GM12878 (cell line): ENCODE measurements around the gene GLRA1. TPM values are rescaled to one million over a fixed set of nuclear protein-coding genes. Genes with fewer than 3 reads are reported as not detected.

ENCODE experiments used
- CBFB ChIP-seq: IDR thresholded peaks from 2 replicates; pipeline ENCODE4 v1.6.1; 2016; ENCODE audit warnings: antibody characterized with exemption, low read depth
- CREM ChIP-seq: IDR thresholded peaks from 2 replicates; pipeline ENCODE4 v1.6.1; 2014; ENCODE audit warnings: antibody characterized with exemption, low read depth
- EP300 ChIP-seq, 2 experiments: fragments of 150-350 bp in 1 of 2; IDR thresholded peaks; 2 replicates each; pipeline ENCODE4 v1.6.1; 2011 to 2012; ENCODE audit warnings: low read depth in 2 of 2, low read length in 2 of 2, borderline replicate concordance in 1 of 2, improper control_type of control experiment in 1 of 2, inconsistent platforms in 1 of 2; ENCODE audit not compliant: control insufficient read depth in 1 of 2
- MEF2A ChIP-seq: IDR thresholded peaks from 2 replicates; pipeline ENCODE4 v1.6.1; 2011; ENCODE audit warnings: low read depth, mild to moderate bottlenecking, low read length, moderate library complexity; ENCODE audit not compliant: insufficient read depth
- MEF2B ChIP-seq: fragments of 450-650 bp; IDR thresholded peaks from 2 replicates; pipeline ENCODE4 v1.6.1; 2018; ENCODE audit warnings: mild to moderate bottlenecking, moderate library complexity; ENCODE audit not compliant: partially characterized antibody, poor library complexity, severe bottlenecking
- MTA2 ChIP-seq: fragments of 450-650 bp; IDR thresholded peaks from 2 replicates; pipeline ENCODE4 v1.6.1; 2016; ENCODE audit warnings: low read depth, mild to moderate bottlenecking, moderate library complexity
- NR2C1 ChIP-seq: fragments of 450-650 bp; IDR thresholded peaks from 2 replicates; pipeline ENCODE4 v1.6.1; 2017; ENCODE audit warnings: antibody characterized with exemption, mild to moderate bottlenecking, moderate library complexity
- PAX5 ChIP-seq: IDR thresholded peaks from 2 replicates; pipeline ENCODE4 v1.6.1; 2011; ENCODE audit warnings: low read depth, low read length, borderline replicate concordance
- PAX8 ChIP-seq: fragments of 450-650 bp; IDR thresholded peaks from 2 replicates; pipeline ENCODE4 v1.6.1; 2017; ENCODE audit warnings: mild to moderate bottlenecking, moderate library complexity
- RELA ChIP-seq: fragments of 450-650 bp; IDR thresholded peaks from 2 replicates; pipeline ENCODE4 v1.8.0; 2014; ENCODE audit warnings: borderline replicate concordance; ENCODE audit not compliant: partially characterized antibody
- SMAD1 ChIP-seq: fragments of 450-650 bp; IDR thresholded peaks from 2 replicates; pipeline ENCODE4 v1.6.1; 2018; ENCODE audit warnings: mild to moderate bottlenecking, low read depth; ENCODE audit not compliant: partially characterized antibody
- SPI1 ChIP-seq: IDR thresholded peaks from 2 replicates; pipeline ENCODE4 v1.6.1; 2011; ENCODE audit warnings: low read depth, mild to moderate bottlenecking, low read length, moderate library complexity, borderline replicate concordance; ENCODE audit not compliant: insufficient read depth
- TCF7 ChIP-seq: IDR thresholded peaks from 2 replicates; pipeline ENCODE4 v1.6.1; 2014; ENCODE audit warnings: antibody characterized with exemption, borderline replicate concordance
- ZNF217 ChIP-seq: fragments of 450-650 bp; IDR thresholded peaks from 2 replicates; pipeline ENCODE4 v1.6.1; 2017; ENCODE audit warnings: antibody characterized with exemption, mild to moderate bottlenecking
- ZNF274 ChIP-seq: IDR thresholded peaks from one replicate; pipeline ENCODE4 v1.8.0; 2011; ENCODE audit not compliant: insufficient read length, insufficient read depth
- polyA plus RNA-seq, 11 experiments: library from polyadenylated mRNA; depleted of rRNA in 4 of 11; unstranded in 6 of 11; stranded (reverse) in 5 of 11; fragments of >200 nt; fragmentation: Nextera tagmentation in 4 of 11; fragmentation: Illumina TruSeq in 1 of 11; extraction: Ambion mirVana in 4 of 11; extraction: Trizol in 1 of 11; gene quantifications; 1 replicate in 1 of 11; 2 replicates in 10 of 11; pipeline versions ENCODE4 v1.2.1 to v1.2.3, GENCODE V29; 2011 to 2016; ENCODE audit warnings: inconsistent platforms in 2 of 11, missing spikeins in 2 of 11, low read depth in 1 of 11
- total RNA-seq, 4 experiments: library from RNA; depleted of rRNA in 3 of 4; stranded (reverse); fragments of >200 nt in 3 of 4; fragmentation: Illumina TruSeq in 1 of 4; extraction: Trizol in 1 of 4; gene quantifications; 2 replicates each; pipeline versions ENCODE4 v1.2.1 to v1.2.3, GENCODE V29; 2013 to 2021
- TF ChIP-seq, protein P1 (sequence below): IDR thresholded peaks from 2 replicates; pipeline ENCODE4 v1.6.1; 2012; ENCODE audit warnings: improper control_type of control experiment, low read depth, low read length; ENCODE audit not compliant: insufficient replicate concordance
- TF ChIP-seq, protein P2 (sequence below): fragments of 450-650 bp; IDR thresholded peaks from 2 replicates; pipeline ENCODE4 v1.6.1; 2017; ENCODE audit warnings: borderline replicate concordance
- TF ChIP-seq, protein P3 (sequence below): fragments of 450-650 bp; IDR thresholded peaks from 2 replicates; pipeline ENCODE4 v1.6.1; 2016; ENCODE audit warnings: mild to moderate bottlenecking, moderate library complexity, borderline replicate concordance
- TF ChIP-seq, protein P4 (sequence below): fragments of 450-650 bp; IDR thresholded peaks from 2 replicates; pipeline ENCODE4 v1.6.1; 2014; ENCODE audit warnings: mild to moderate bottlenecking

GLRA1 gene
- total and polyA plus RNA-seq, 10 of the 15 experiments (the other 5 are each of a cell fraction or from before 2014, with no cell fraction given) = not detected

DNA sequence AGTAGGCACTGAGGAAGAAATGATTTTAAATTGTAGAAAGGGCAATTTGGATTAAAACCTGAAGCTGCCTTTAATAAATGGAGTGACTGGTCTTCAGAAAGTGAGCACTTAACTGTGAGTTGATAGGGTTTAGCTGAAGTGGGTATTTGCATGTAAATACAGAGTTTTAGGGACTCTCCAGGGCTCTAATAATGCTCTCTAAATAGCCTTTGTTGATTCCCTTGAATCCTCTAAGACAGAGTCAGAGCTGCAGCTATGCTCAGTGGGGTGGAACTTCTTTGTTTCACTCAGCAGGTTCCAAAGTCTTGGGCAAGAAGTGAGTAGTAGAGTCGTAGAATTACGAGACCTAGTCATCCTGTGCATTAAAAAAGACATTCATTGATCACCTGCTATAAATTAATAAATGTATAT is 21.4 kb downstream of the GLRA1 start (continued):
- TF ChIP-seq CREM (peak; percentile 46; the same call in 1 of the 2 replicates), PAX5 (peak; percentile 90), SPI1 (no peak), NR2C1 (no peak), RELA (no peak), PAX8 (no peak), MEF2A (peak; percentile 88), SMAD1 (no peak), MEF2B (peak; percentile 47), CBFB (no peak), TCF7 (no peak), ZNF217 (peak; percentile 89), MTA2 (peak; percentile 69), ZNF274 (no peak), EP300 (IDR thresholded peaks at IDR 0.05; ENCODE audit: borderline replicate concordance in 1 of 2, control insufficient read depth in 1 of 2, low read depth in 2 of 2, low read length in 2 of 2) (peak; percentile 58; a peak in 2 of 4 replicates)
- TF ChIP-seq, protein P1, sequence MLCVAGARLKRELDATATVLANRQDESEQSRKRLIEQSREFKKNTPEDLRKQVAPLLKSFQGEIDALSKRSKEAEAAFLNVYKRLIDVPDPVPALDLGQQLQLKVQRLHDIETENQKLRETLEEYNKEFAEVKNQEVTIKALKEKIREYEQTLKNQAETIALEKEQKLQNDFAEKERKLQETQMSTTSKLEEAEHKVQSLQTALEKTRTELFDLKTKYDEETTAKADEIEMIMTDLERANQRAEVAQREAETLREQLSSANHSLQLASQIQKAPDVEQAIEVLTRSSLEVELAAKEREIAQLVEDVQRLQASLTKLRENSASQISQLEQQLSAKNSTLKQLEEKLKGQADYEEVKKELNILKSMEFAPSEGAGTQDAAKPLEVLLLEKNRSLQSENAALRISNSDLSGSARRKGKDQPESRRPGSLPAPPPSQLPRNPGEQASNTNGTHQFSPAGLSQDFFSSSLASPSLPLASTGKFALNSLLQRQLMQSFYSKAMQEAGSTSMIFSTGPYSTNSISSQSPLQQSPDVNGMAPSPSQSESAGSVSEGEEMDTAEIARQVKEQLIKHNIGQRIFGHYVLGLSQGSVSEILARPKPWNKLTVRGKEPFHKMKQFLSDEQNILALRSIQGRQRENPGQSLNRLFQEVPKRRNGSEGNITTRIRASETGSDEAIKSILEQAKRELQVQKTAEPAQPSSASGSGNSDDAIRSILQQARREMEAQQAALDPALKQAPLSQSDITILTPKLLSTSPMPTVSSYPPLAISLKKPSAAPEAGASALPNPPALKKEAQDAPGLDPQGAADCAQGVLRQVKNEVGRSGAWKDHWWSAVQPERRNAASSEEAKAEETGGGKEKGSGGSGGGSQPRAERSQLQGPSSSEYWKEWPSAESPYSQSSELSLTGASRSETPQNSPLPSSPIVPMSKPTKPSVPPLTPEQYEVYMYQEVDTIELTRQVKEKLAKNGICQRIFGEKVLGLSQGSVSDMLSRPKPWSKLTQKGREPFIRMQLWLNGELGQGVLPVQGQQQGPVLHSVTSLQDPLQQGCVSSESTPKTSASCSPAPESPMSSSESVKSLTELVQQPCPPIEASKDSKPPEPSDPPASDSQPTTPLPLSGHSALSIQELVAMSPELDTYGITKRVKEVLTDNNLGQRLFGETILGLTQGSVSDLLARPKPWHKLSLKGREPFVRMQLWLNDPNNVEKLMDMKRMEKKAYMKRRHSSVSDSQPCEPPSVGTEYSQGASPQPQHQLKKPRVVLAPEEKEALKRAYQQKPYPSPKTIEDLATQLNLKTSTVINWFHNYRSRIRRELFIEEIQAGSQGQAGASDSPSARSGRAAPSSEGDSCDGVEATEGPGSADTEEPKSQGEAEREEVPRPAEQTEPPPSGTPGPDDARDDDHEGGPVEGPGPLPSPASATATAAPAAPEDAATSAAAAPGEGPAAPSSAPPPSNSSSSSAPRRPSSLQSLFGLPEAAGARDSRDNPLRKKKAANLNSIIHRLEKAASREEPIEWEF = no peak
- TF ChIP-seq, protein P2, sequence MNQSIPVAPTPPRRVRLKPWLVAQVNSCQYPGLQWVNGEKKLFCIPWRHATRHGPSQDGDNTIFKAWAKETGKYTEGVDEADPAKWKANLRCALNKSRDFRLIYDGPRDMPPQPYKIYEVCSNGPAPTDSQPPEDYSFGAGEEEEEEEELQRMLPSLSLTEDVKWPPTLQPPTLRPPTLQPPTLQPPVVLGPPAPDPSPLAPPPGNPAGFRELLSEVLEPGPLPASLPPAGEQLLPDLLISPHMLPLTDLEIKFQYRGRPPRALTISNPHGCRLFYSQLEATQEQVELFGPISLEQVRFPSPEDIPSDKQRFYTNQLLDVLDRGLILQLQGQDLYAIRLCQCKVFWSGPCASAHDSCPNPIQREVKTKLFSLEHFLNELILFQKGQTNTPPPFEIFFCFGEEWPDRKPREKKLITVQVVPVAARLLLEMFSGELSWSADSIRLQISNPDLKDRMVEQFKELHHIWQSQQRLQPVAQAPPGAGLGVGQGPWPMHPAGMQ = no peak
- TF ChIP-seq, protein P3, sequence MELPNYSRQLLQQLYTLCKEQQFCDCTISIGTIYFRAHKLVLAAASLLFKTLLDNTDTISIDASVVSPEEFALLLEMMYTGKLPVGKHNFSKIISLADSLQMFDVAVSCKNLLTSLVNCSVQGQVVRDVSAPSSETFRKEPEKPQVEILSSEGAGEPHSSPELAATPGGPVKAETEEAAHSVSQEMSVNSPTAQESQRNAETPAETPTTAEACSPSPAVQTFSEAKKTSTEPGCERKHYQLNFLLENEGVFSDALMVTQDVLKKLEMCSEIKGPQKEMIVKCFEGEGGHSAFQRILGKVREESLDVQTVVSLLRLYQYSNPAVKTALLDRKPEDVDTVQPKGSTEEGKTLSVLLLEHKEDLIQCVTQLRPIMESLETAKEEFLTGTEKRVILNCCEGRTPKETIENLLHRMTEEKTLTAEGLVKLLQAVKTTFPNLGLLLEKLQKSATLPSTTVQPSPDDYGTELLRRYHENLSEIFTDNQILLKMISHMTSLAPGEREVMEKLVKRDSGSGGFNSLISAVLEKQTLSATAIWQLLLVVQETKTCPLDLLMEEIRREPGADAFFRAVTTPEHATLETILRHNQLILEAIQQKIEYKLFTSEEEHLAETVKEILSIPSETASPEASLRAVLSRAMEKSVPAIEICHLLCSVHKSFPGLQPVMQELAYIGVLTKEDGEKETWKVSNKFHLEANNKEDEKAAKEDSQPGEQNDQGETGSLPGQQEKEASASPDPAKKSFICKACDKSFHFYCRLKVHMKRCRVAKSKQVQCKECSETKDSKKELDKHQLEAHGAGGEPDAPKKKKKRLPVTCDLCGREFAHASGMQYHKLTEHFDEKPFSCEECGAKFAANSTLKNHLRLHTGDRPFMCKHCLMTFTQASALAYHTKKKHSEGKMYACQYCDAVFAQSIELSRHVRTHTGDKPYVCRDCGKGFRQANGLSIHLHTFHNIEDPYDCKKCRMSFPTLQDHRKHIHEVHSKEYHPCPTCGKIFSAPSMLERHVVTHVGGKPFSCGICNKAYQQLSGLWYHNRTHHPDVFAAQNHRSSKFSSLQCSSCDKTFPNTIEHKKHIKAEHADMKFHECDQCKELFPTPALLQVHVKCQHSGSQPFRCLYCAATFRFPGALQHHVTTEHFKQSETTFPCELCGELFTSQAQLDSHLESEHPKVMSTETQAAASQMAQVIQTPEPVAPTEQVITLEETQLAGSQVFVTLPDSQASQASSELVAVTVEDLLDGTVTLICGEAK = no peak
- TF ChIP-seq, protein P4, sequence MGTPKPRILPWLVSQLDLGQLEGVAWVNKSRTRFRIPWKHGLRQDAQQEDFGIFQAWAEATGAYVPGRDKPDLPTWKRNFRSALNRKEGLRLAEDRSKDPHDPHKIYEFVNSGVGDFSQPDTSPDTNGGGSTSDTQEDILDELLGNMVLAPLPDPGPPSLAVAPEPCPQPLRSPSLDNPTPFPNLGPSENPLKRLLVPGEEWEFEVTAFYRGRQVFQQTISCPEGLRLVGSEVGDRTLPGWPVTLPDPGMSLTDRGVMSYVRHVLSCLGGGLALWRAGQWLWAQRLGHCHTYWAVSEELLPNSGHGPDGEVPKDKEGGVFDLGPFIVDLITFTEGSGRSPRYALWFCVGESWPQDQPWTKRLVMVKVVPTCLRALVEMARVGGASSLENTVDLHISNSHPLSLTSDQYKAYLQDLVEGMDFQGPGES = no peak
